Karpas-422 (cell line): ENCODE data around the gene MED13L. TPM values are rescaled to one million over a fixed set of nuclear protein-coding genes. Genes with fewer than 3 reads are reported as not detected.

Source experiments
- DNase-seq: peaks from one replicate; pipeline ENCODE4 v3.0.0-alpha.2; 2015
- H2AFZ ChIP-seq: fragments of 200-600 bp; sonication (generic); 2 replicates; pipeline ENCODE4 v1.6.1; 2014; ENCODE audit warnings: antibody characterized with exemption, low read length, mixed read lengths
- H3K27ac ChIP-seq: fragments of 200-600 bp; sonication (generic); 2 replicates; pipeline ENCODE4 v1.5.1; 2014; ENCODE audit warnings: mild to moderate bottlenecking, low read length, moderate library complexity
- H3K27me3 ChIP-seq: fragments of 200-600 bp; sonication (generic); 2 replicates; pipeline ENCODE4 v1.6.1; 2014; ENCODE audit warnings: low read length, mixed read lengths
- H3K36me3 ChIP-seq: fragments of 200-600 bp; sonication (generic); 2 replicates; pipeline ENCODE4 v1.6.1; 2014; ENCODE audit warnings: low read length, mixed read lengths; ENCODE audit not compliant: insufficient read depth
- H3K4me1 ChIP-seq: fragments of 200-600 bp; sonication (generic); 2 replicates; pipeline ENCODE4 v1.6.1; 2014; ENCODE audit warnings: mild to moderate bottlenecking, low read length, mixed read lengths
- H3K4me2 ChIP-seq: fragments of 200-600 bp; sonication (generic); 2 replicates; pipeline ENCODE4 v1.6.1; 2014; ENCODE audit warnings: low read length, low read depth, mild to moderate bottlenecking; ENCODE audit not compliant: poor library complexity, severe bottlenecking
- H3K4me3 ChIP-seq: fragments of 200-600 bp; sonication (generic); 2 replicates; pipeline ENCODE4 v1.5.1; 2014; ENCODE audit warnings: mild to moderate bottlenecking, antibody characterized with exemption, low read length, mixed read lengths
- H3K79me2 ChIP-seq: fragments of 200-600 bp; sonication (generic); 2 replicates; pipeline ENCODE4 v1.6.1; 2014; ENCODE audit warnings: mild to moderate bottlenecking, low read length, mixed read lengths
- H3K9ac ChIP-seq: fragments of 200-600 bp; sonication (generic); 2 replicates; pipeline ENCODE4 v1.6.0; 2014; ENCODE audit warnings: low read length
- H3K9me2 ChIP-seq: fragments of 200-600 bp; sonication (generic), shearing (Covaris generic); replicated peaks from 2 replicates; pipeline ENCODE4 v1.6.0; 2014; ENCODE audit warnings: mild to moderate bottlenecking, low read length, moderate library complexity; ENCODE audit not compliant: insufficient read depth
- H3K9me3 ChIP-seq: fragments of 300-700, 200-600 bp; sonication (generic); 2 replicates; pipeline ENCODE4 v1.6.1; 2014; ENCODE audit warnings: low read length, mixed read lengths
- H4K20me1 ChIP-seq: fragments of 200-600 bp; sonication (generic); 2 replicates; pipeline ENCODE4 v1.6.1; 2014; ENCODE audit warnings: mild to moderate bottlenecking, antibody characterized with exemption, low read length, low read depth; ENCODE audit not compliant: insufficient read depth
- total RNA-seq: library from RNA; depleted of rRNA; stranded (reverse); fragments of >200 nt; shearing (Covaris generic); gene quantifications from 2 replicates; pipeline ENCODE4 v1.2.3, GENCODE V29; 2014; ENCODE audit warnings: low replicate concordance

The MED13L gene
- total RNA-seq, 1 experiment from 2014 or later: 37.5 TPM

- Histone ChIP-seq H3K4me1 (no peaks in the 10 kb centered on the region), H3K9me2 (no peaks in the 10 kb centered on the region), H3K4me2 (no peak overlapping the region), H3K79me2 (no peaks in the 10 kb centered on the region), H3K36me3 (no peaks in the 10 kb centered on the region), H3K27ac (no peak overlapping the region), H3K27me3 (no peaks in the 10 kb centered on the region), H2AFZ (no peak overlapping the region), H3K9ac (no peak overlapping the region), H3K9me3 (no peaks in the 10 kb centered on the region), H4K20me1 (peaks cover 72% of the 10 kb centered on the region), H3K4me3 (no peak overlapping the region)
- no peak for DNase-seq
Observed at GRCh38 chr12:116180448-116180847, 97.0 kb downstream of the MED13L start.

DNA sequence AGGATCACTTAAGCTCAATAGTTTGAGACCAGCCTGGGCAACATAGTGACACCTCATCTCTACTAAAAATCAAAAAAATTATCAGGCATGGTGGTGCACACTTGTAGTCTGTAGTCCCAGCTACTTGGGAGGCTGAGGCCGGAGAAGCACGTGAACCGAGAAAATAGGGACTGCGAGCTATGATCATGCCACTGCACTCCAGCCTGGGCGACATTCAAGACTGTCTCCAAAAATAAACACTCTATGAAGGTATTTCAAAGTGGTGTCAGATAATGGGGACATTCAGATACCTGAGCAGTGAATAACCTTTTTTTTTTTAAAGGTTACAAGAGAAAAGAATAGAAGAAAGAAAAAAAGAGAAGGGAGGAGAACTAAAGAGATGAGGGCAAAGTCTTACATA lies 98.1 kb downstream of the MED13L start:
- H3K9ac ChIP-seq: no peak overlapping the region
- H3K27ac ChIP-seq: no peak overlapping the region
- no peaks in the 10 kb centered on the region for H3K79me2 ChIP-seq
- H3K9me3 ChIP-seq: no peaks in the 10 kb centered on the region
- no peak for DNase-seq
- no peaks in the 10 kb centered on the region for H3K9me2 ChIP-seq
- no peaks in the 10 kb centered on the region for H3K4me1 ChIP-seq
- H3K4me3 ChIP-seq: no peak overlapping the region
- H2AFZ ChIP-seq: no peak overlapping the region
- no peaks in the 10 kb centered on the region for H3K27me3 ChIP-seq
- H3K4me2 ChIP-seq: no peak overlapping the region
- peaks cover 81% of the 10 kb centered on the region for H4K20me1 ChIP-seq
- no peaks in the 10 kb centered on the region for H3K36me3 ChIP-seq

- Histone ChIP-seq H3K9me2 (no peaks in the 10 kb centered on the region), H3K4me2 (no peak overlapping the region), H3K9me3 (no peaks in the 10 kb centered on the region), H3K36me3 (no peaks in the 10 kb centered on the region), H3K4me3 (no peak overlapping the region), H3K9ac (no peak overlapping the region), H3K27ac (no peak overlapping the region), H2AFZ (no peak overlapping the region), H3K79me2 (no peaks in the 10 kb centered on the region), H3K27me3 (no peaks in the 10 kb centered on the region), H3K4me1 (no peaks in the 10 kb centered on the region), H4K20me1 (peaks cover 73% of the 10 kb centered on the region)
- no peak for DNase-seq
Observed at GRCh38 chr12:116177017-116177416, 100.5 kb downstream of the MED13L start.

DNA sequence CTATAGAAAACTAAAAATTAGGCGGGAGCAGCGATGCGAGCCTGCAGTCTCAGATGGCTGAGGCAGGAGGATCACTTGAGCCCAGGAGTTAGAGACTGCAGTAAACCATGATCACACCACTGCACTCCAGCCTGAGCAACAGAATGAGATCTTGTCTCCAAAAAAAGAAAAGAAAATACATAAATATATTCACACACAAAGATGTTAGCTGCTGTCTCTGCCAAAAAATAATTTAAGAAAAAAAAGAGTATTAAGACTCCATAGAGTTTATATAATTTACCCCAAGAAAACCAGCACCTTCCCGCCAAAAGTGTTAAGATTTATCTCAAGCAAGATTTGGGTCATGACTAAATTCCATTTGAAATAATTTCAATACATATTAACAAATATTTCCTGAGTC lies 102.6 kb downstream of the MED13L start:
- Histone ChIP-seq H3K27ac (no peak overlapping the region), H3K9me2 (no peaks in the 10 kb centered on the region), H3K9me3 (no peaks in the 10 kb centered on the region), H3K36me3 (no peaks in the 10 kb centered on the region), H3K4me3 (no peak overlapping the region), H4K20me1 (peaks cover 76% of the 10 kb centered on the region), H3K27me3 (no peaks in the 10 kb centered on the region), H3K79me2 (no peaks in the 10 kb centered on the region), H3K4me2 (no peak overlapping the region), H2AFZ (no peak overlapping the region), H3K9ac (no peak overlapping the region), H3K4me1 (no peaks in the 10 kb centered on the region)
- no peak for DNase-seq

GRCh38 chr12:116174006-116174405 lies 103.5 kb downstream of the MED13L start:
- no peak overlapping the region for H2AFZ ChIP-seq
- H3K27me3 ChIP-seq: no peaks in the 10 kb centered on the region
- H3K9me2 ChIP-seq: no peaks in the 10 kb centered on the region
- H3K4me3 ChIP-seq: no peak overlapping the region
- no peaks in the 10 kb centered on the region for H3K79me2 ChIP-seq
- no peak for DNase-seq
- no peak overlapping the region for H3K27ac ChIP-seq
- peaks cover 77% of the 10 kb centered on the region for H4K20me1 ChIP-seq
- H3K9ac ChIP-seq: no peak overlapping the region
- no peaks in the 10 kb centered on the region for H3K9me3 ChIP-seq
- H3K4me2 ChIP-seq: no peak overlapping the region
- H3K4me1 ChIP-seq: no peaks in the 10 kb centered on the region
- no peaks in the 10 kb centered on the region for H3K36me3 ChIP-seq

- H3K27ac ChIP-seq: no peak overlapping the region
- H4K20me1 ChIP-seq: peaks cover 71% of the 10 kb centered on the region
Observed at GRCh38 chr12:116172224-116172849, 105.2 kb downstream of the MED13L start.

GRCh38 chr12:116171549-116171948 lies 105.9 kb downstream of the MED13L start:
- no peak for DNase-seq
- Histone ChIP-seq H2AFZ (no peak overlapping the region), H3K4me2 (no peak overlapping the region), H3K79me2 (no peaks in the 10 kb centered on the region), H3K27me3 (no peaks in the 10 kb centered on the region), H3K9me3 (no peaks in the 10 kb centered on the region), H3K9ac (no peak overlapping the region), H3K36me3 (no peaks in the 10 kb centered on the region), H3K4me1 (no peaks in the 10 kb centered on the region), H3K9me2 (no peaks in the 10 kb centered on the region), H3K4me3 (no peak overlapping the region), H4K20me1 (peaks cover 66% of the 10 kb centered on the region), H3K27ac (no peak overlapping the region)

More at GRCh38 chr12:116172224-116172849, 105.2 kb downstream of the MED13L start:
- DNase-seq: no peak
- no peaks in the 10 kb centered on the region for H3K4me1 ChIP-seq
- H3K9me3 ChIP-seq: no peaks in the 10 kb centered on the region
- no peak overlapping the region for H3K9ac ChIP-seq
- H3K79me2 ChIP-seq: no peaks in the 10 kb centered on the region
- no peaks in the 10 kb centered on the region for H3K27me3 ChIP-seq
- H3K4me2 ChIP-seq: no peak overlapping the region
- no peaks in the 10 kb centered on the region for H3K36me3 ChIP-seq
- no peak overlapping the region for H3K4me3 ChIP-seq
- no peaks in the 10 kb centered on the region for H3K9me2 ChIP-seq
- H2AFZ ChIP-seq: no peak overlapping the region

GRCh38 chr12:116169071-116169470 lies 108.4 kb downstream of the MED13L start:
- Histone ChIP-seq H3K4me3 (no peak overlapping the region), H3K9me2 (no peaks in the 10 kb centered on the region), H3K27me3 (no peaks in the 10 kb centered on the region), H3K9me3 (no peaks in the 10 kb centered on the region), H3K4me1 (no peaks in the 10 kb centered on the region), H3K9ac (no peak overlapping the region), H2AFZ (no peak overlapping the region), H4K20me1 (peaks cover 60% of the 10 kb centered on the region), H3K79me2 (no peaks in the 10 kb centered on the region), H3K27ac (no peak overlapping the region), H3K4me2 (no peak overlapping the region), H3K36me3 (no peaks in the 10 kb centered on the region)
- DNase-seq: no peak
